Hematopoietic multipotent progenitor cell treated with erythropoietin and hydrocortisone succinate and interleukin-3 and kit ligand, for 15 days (in vitro differentiated cells): Measurements from ENCODE around the gene POLR2J.
"Not testable (repeated sequence)": the region's sequence is repeated elsewhere in the genome, so short reads cannot be mapped to it uniquely, and the experiment has no call there.

Experiments used
- DNase-seq: peaks from one replicate; pipeline ENCODE4 v3.0.0-alpha.2; 2015; ENCODE audit warnings: low spot score

Gene POLR2J

DNA sequence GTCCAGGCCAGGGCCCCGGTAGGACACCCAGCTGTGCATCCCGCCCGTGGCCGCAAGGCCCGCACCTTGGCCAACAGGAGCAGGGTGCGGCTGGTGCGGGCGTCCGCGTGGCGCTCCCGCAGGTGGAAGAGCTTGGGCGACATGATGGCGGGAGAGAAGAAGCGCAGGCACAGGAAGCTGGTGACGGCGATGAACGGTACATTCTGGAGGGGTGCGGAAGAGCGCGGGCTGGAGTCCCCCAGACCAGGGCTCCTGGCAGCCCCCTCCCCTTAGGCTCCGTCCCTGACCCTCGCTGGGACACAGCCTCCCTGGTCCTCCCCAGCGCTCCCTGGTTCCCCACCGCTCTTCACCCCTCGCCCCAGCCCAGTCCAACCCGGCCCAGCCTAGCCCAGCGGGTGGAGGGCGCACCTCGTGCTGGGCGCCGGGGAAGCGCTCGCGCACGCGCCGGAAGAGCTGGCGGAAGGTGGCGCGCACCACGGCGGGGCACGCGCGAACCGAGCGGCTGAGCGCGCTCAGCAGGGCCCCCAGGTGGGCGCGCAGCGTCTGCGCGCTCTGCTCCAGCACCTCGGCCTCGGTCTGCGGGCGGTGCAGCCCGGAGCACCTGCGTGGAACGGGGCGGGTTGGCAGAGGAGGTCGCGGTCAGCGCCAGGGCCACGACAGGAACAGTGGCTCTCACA, 15.9 kb upstream of the POLR2J start:
- DNase-seq: not testable (repeated sequence)

DNA sequence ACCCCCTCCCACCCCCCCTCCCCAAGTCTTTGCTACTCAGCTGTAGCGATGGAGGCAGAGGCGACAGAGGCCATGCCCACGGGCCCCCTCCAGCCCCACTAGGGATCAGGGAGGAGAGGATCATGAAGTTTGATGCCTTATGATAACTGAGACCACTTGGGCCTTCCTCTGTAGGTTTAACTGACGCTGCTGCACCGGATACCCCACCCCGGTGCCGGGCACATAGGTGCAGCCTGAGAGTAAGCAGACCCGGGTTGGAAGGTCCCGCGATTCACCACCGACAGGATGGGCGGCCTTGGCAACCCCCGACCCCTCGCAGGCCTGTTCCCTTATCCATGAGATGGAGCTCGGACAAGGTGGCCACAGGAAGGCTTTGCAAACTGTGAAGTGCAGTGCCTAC, 15.3 kb upstream of the POLR2J start:
- not testable (repeated sequence) for DNase-seq

DNA sequence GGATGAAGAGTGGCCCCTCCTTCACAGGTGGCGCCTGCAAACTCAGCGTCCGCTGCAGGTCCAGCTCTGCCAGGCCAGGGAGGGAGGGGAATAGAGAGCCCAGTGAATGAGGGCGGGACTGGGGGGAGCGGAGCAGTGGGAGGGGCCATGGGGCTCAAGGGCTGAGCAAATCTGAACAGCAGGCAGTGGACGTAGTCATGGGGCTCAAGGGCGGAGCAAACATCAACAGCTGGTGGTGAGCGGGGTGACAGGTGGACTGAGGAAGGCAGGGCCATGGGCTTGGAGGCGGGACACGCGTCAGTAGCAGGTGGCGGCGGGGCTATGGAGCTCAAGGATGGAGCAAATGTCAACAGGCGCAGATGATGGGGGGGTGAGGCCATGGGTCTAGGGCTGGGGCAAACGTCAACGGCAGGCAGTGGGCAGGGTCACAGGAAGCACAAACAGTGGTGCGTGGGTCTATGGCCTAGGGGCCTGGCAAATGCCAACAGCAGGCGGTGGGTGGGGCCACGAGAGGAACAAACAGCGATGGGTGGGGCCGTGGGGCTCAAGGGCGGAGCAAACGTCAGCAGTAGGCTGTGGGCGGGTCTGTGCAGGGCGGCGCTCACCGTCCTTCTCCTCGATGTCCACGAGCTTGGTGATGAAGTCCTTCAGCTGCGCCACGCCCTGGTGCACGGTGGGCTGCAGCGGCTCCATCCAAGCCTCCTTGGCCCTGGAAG, 14.7 kb upstream of the POLR2J start:
- not testable (repeated sequence) for DNase-seq

DNA sequence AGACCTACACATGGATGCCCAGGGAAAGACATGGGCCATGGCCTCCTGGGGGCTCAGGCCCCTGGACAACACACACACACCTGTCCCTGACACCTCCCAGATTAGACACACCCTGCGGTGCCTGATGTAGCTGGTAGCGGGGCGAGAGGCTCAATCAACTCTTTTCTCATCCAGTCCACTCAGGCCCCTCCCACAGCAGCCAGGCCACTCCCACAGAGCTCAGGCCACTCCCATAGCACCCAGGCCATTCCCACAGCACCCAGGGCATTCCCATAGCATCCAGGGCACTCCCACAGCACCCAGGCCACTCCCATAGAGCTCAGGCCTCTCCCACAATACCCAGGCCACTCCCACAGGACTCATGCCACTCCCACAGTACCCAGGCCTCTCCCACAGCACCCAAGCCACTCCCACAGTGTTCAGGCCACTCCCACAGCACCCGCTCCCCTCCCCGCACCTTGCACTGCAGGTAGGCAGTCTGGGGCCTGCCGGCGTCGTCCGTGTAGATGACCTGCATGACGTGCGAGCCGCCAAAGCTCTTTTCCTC, 11.9 kb upstream of the POLR2J start:
- not testable (repeated sequence) for DNase-seq

DNA sequence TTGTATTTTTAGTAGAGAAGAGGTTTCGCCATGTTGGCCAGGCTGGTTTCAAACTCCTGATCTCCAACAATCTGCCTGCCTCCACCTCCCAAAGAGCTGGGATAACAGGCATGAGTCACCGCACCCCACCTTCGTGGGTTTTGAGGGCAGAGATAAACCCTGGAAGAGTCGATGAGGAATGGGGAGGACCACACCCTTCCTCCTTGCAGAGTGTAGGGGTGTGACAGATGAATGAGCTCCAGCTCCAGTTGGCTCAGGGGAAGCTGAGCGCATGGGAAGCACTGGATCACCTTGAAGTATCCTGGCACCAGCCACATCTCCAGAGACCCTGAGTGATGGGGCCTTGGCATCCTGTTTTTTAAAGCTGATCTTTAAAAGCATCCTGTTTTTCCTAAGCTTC, 5.6 kb upstream of the POLR2J start:
- DNase-seq: not testable (repeated sequence)

DNA sequence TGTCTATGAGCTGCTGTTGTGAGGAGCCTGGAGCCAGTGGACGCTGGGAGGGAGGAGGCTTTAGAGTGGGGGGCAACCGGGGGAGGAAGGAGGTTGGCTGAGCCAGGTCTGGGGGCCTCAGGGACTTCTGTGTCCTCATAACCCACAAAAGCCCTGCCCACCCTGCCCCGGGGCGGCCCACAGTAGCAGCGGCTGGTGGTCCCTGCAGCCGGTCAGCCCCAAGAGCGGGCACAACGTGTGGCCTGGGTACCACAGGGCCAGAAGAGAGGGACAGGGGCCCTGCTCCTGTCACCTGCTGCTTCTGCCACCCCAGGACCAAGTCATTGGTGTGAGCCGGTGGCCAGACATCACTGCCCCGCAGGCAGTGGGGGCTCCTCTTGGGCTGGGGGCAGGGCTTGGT, 3.2 kb upstream of the POLR2J start:
- not testable (repeated sequence) for DNase-seq

DNA sequence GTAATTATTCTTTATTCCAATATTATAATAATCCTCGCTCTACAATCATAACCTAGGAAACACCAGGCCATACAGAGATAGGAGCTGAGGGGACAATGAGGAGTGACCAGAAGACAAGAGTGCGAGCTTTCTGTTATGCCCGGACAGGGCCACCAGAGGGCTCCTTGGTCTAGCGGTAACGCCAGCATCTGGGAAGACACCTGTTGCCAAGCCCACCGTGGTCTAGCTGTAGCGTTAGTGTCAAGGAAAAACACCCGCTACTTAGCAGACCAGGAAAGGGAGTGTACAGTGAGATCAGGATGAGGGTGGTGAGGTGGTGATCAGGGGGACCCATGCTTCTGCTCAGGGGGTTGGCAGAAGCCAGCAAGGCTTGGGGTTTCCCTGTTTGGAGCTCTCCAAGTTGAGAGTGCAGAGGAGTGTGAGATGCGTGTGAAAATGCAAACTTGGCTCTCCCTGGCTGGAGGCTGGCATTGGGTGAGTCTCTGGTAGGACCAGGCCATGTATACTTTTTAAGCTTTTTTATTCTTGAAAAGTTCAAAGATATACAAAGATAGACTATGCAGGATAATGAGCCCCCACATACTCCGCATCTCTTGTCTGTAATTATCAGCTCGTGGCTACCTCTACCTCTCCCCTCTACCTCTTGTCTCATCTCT, 1.4 kb upstream of the POLR2J start:
- DNase-seq: not testable (repeated sequence)

DNA sequence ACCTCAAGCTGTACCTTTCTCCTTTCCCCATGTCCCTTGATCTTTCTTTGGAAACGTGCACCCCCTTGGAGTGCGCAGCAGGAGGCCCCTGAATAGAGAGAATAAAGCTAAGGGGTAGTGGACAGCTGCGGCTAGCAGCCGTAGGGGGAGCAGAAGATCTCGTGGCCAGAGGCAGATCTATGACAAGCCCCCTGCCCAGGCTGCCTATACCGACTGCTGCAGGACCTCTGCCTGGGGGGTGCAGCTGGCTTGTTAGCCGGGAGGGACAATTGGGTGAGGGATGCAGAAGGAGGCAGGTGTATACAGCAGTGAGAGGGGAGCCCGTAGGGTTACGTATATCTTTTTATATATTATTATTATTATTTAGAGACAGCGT, 475 bp upstream of the POLR2J start:
- DNase-seq: not testable (repeated sequence)

DNA sequence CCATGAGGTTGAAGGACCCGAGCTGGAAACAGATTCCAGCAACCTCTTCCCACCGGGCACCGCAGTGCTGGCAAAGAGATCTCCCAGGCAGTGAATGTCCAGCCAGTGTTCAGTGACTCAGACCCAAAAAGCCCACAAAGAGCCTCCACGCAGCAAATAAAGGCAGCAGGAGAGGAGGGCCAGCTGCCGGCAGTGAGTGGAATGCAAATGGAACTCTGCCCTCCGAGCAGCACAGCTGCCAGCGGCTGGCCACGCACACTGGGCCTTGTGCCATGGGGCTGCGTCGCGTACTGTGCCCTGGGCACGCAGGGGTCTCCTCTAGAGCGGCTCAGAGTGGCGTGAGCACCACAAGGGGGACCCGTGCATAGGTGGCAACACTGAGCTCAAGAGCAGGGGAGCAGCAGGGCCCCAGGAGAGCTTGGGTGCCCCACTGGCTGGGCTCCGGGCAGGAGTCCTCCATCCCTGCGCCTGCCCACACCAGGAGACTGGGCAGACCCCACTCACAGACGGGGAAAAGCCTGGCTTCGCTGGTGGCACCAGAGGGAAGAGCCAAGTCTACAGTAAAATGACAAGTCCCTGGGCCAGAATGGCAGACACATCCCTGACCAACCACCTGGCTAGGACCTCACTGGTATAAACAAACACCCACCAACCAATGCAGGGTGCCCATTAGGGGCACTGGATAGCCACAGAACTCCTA, 3.8 kb downstream of the POLR2J start:
- not testable (repeated sequence) for DNase-seq

DNA sequence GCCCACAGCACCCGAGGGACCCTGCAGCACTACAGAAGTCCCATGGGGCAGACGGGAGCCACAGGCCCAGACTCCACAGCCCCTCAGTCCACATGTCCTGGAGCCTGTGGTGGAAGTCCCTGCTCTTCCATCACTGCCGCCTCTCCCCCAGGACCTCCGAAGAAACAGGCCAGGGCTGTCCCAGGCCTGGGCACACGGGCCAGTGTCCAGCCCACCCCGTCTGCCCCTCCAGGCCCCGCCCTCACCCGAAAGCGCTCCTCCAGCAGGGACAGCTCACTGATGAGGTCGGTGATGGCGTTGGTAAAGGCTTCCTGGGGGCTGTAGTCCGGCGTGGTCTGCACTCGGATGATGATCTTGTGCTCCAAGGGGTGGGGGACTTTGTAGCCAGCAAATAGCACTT, 4.6 kb downstream of the POLR2J start:
- DNase-seq: not testable (repeated sequence)

DNA sequence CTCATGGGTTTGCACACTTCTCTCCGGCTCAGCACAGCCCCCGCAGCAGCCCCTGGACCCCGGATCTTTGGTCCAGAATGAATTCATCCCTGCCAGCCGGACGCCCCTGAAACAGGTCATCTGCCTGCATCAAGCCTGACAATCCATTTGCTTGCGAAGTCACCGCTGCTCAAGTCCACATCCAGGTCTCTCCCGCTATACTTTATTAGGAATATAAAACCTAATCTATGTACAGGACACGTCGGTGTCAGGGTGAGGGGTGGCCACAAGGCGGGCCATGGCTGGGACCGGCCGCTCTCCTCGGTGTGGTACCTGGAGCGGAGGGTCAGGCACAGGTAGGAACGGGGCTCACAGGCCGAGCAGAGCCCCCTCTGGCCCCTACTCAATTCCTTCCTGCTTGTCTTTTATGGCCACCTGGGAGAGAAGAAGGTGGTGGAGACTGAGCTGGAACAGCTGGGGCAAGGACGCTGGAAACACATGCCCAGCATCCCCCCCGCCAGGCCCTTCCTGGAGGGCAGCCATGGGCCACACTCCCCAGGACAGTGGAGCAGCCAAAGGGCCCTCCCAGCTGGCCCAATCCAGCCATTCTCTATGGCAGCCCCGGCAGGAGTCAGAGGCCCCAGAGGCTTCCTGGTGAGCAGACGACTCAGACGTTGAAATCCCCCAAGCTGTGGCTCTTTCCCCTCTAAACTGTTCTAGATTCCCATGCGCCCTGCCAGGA, 5.3 kb downstream of the POLR2J start:
- DNase-seq: no peak

DNA sequence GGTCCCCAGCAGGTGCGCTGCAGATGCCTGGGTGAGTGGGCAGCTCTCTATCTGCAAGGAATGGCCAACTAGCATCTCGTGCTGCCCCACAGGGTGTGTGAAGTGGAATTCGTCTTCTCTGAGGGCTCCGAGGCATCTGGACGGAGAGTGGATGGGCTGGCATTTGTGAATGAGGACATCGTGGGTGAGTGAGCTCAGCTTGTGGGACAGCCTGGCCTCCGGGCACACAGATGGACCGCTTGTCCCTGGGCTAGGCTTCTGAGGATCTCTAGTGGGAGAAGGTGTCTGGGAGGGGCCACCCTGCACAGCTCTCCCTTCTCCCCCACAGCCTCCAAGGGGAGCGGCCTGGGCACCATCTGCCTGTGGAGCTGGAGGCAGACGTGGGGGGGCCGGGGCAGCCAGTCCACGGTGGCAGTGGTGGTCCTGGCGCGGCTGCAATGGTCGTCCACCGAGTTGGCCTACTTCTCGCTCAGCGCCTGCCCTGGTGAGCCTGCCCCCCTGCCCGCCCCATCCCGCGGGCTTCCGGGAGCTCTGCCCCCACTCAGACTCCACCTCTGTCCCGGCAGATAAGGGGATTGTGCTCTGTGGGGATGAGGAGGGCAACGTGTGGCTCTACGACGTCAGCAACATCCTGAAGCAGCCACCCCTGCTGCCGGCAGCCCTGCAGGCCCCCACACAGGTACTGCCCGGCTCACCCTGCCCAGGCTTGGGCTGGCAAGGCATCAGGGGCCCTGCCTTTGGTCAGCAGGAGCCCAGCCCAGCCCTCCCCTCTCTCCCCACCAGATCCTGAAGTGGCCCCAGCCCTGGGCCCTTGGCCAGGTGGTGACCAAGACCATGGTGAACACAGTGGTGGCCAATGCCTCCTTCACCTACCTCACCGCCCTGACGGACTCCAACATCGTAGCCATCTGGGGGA, 6.3 kb downstream of the POLR2J start:
- DNase-seq: no peak

DNA sequence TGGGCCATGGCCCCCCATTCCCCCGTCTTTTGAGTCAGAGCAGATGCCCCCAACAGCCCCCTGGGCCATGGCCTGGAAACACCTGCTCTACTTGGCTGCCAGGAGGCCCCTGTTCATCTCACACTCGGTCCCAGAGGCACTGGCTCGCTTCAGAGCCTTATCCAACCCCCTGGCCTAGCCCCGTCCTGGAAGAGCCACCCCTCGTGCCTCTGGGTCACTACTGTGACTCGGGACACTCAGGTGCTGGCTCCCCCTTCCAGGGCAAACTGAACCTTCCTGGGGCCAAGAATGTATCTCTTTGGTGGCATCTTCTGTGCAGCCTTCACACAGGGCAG, 7.0 kb downstream of the POLR2J start:
- DNase-seq: no peak

DNA sequence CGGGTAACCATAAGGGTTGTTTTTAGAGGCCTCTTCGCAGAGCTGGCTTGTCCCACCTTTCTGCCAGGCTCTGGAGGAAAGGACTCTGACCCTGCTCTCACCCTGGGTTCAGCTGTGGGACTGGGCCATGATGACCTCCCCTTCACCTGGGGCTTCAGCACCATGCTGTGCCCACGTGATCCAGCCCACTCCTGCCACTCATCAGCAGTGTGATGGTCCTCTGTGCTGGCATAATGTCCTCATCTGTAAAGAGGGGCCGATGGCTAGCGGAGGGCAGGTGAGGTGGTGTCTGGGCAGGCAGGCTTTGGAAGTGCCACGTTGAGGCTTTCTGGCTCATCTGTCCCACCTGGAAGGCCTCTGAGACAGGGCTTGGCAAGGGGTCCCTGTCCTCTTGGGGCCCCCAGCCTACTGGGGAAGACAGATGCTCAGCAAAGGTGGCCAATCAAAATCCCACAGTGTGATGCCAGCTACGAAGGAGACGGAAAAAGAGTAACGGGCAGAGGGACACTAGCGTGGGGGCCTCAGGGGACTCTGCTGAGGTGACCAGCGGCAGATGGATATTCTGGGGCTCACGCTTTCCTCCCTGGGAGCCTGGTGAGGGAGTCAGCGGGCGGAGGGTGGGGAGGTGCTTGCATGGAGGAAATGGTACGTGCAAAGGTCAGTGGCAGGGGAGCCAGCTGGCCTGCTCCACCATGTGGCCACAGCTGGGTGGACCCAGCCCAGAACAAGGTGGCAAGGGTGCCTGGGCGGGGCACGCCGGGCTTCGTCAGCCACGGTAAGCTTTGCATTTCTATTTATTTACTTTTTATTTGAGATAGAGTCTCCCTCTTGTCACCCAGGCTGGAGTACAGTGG, 8.5 kb downstream of the POLR2J start:
- DNase-seq: no peak

DNA sequence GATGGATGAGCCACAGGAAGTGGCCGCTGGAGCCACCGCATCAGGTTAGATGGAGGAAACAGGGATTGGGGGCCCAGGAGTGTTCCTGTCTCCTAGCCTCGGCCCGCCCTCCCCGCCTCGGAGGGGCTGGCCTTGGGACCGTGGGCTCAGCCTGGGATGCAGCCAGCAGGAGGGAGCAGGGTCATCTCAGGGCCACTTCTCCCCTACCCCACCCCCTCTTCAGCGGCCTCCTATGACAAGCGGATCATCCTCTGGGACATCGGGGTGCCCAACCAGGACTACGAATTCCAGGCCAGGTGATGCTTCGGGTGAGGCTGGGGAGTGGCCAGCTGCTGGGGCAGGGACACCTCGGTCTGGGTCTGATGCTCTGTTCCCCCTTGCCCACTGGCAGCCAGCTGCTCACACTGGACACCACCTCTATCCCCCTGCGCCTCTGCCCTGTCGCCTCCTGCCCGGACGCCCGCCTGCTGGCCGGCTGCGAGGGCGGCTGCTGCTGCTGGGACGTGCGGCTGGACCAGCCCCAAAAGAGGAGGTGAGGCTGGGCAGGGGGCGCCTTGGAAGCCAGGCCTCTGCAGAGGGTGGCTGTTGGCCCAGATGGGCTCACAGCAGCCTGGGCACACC, 9.3 kb downstream of the POLR2J start:
- no peak for DNase-seq

DNA sequence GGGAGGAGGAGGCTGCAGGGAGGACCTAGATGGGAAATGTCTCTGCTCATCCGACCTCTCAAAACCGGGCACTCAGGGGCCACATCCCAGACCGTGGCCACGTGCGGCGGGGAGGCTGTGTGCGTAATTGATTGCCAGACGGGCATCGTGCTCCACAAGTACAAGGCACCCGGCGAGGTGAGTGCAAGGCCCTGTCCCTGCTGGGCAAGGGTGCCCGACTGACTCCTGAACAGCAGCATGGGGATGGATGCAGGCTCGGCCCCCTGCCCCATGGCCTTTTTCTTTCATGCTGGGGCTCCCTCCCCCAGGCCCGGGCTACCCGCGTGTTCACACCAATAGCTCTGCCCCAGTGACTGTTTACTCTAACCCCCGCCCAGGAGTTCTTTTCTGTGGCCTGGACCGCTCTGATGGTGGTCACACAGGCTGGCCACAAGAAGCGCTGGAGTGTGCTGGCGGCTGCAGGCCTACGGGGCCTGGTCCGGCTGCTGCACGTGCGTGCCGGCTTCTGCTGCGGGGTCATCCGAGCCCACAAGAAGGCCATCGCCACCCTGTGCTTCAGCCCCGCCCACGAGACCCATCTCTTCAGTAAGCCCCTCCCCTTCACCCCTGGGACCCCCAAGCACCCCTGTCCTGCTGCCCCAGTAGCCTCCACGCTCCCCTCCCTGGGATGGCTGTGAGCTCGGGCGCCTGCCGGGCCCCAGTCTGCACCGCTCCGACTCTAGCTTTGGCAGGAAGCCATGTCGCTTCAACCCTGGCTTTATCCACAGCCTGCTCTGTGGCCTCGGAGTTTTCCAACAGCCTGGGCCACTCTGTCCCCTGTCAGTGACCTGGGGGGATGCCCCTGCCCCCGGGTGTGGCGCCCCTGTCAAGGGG, 10.0 kb downstream of the POLR2J start:
- DNase-seq: no peak

DNA sequence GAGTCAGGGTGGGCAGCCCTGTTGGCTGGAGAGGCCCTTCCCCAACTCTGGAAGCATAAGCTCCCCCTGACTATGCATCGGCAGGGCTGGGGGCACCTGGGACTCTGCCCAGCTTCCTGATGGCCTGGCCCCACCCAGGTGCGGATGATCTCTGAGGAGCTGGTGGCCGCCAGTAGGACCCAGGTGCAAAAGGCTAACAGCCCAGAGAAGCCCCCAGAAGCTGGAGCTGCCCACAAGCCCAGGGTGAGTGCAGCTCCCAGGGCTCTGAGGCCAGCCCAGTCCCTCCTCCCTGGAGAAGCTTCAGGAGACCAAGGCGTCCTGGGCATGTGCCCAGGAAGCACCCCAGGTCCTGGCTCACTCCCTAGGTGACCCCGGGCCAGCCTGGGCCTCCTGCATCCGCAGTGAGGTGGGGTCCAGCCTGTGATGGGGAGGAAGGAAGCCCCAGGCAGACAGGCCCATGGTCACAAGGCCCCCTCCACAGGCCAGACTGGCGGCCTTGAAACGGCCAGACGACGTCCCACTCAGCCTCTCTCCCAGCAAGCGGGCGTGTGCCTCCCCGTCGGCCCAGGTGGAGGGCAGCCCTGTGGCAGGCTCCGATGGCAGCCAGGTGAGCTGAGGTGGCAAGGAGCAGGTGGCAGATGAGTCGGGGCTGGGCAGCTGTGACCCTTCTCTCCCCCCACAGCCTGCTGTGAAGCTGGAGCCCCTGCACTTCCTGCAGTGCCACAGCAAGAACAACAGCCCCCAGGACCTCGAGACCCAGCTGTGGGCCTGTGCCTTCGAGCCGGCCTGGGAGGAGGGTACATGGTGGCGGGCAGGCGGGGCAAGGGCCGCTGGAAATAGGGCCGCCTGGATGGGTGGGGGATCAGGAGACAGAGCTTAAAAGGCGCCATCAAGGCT, 10.9 kb downstream of the POLR2J start:
- DNase-seq: no peak
